ENCODE data around the gene FMNL3. TPM values are rescaled to one million over a fixed set of nuclear protein-coding genes. Genes with fewer than 3 reads are reported as not detected.

FMNL3 gene
- total and polyA plus RNA-seq, 2 of the 8 experiments (the other 6 are each of a cell fraction or from before 2014, with no cell fraction given), result 8.6 to 29.0 TPM

DNA sequence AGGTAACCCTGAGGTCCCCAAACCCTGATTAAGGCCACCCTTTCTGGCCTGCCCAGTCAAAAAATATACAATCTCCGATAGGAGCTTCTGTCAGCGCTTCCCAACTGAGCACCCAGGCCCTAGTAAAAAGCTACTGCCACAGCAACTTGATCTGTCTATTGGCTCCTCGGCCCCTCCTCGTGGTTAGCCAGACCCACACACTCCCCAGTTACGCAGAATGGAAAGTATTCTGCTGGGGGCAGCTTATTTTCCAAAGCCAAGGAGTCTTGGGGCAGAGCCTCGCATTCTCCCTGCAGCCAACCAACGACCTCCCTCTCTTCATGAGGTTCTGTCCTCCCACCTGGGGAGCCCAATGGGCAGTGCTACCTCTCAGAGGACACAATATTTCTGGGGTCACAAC is 32.1 kb downstream of the FMNL3 start:
- no peak overlapping the region for H3K9ac ChIP-seq (replicated peaks in 1 of 4; ENCODE audit: extremely low read depth in 1 of 4, low read depth in 3 of 4, low read length in 3 of 4)
- H4K8ac ChIP-seq (ENCODE audit: extremely low read depth, insufficient read depth, low read length), result no peak overlapping the region
- H2AFZ ChIP-seq (ENCODE audit: low read length), result no peak overlapping the region
- H2BK12ac ChIP-seq (ENCODE audit: low read depth, low read length), result no peak overlapping the region
- DNase-seq (ENCODE audit: low read depth in 1 of 2, low spot score in 2 of 2), result no peak
- H3K79me1 ChIP-seq (ENCODE audit: low read depth, low read length), result peaks cover 4% of the 10 kb centered on the region; the same call in 1 of the 2 replicates
- no peak overlapping the region; a peak in 1 of 4 replicates for H3K4me2 ChIP-seq (ENCODE audit: insufficient read depth in 1 of 2, low read depth in 2 of 2, low read length in 2 of 2)
- no peak overlapping the region for H4K91ac ChIP-seq (replicated peaks; ENCODE audit: insufficient read length, low read length)
- ChIA-PET CTCF (ENCODE audit: partially characterized antibody) (interaction anchor here (0.6 to 4.7 kb wide), 19 partner anchors 8 to 318 kb away, joined by 3 to 38 read pairs (median 7); no protein-coding TSS in a partner anchor), POLR2A (ENCODE audit: partially characterized antibody) (interaction anchor here (1.4 to 4.4 kb wide), 8 partner anchors 9 to 66 kb away, joined by 3 to 36 read pairs (median 16); partner anchors contain the start of gene TMBIM6)
- H3K14ac ChIP-seq (ENCODE audit: insufficient read length), result no peak overlapping the region
- H3K4ac ChIP-seq (replicated peaks; ENCODE audit: insufficient read length, low read depth, low read length), result no peak overlapping the region
- H2BK15ac ChIP-seq (ENCODE audit: low read length), result no peak overlapping the region
- H3K79me2 ChIP-seq (ENCODE audit: control insufficient read depth in 1 of 2, insufficient read depth in 2 of 2, low read length in 2 of 2), result peaks cover 0 to 31% of the 10 kb centered on the region in 2 experiments; a peak in 1 of 4 replicates
- no peak for FAIRE-seq
- no peaks in the 10 kb centered on the region for H3K27me3 ChIP-seq (replicated peaks in 1 of 4; ENCODE audit: control insufficient read depth in 3 of 4, extremely low read depth in 1 of 4, insufficient read depth in 3 of 4, low read length in 3 of 4)
- no peak overlapping the region for H3K23ac ChIP-seq (ENCODE audit: insufficient read length)
- no peak overlapping the region for H3K18ac ChIP-seq (ENCODE audit: extremely low read depth, low read length)
- H3K4me3 ChIP-seq (ENCODE audit: extremely low read depth in 1 of 4, insufficient read depth in 2 of 4, low read depth in 3 of 4, low read length in 4 of 4), result no peak overlapping the region
- no peak overlapping the region for H2BK5ac ChIP-seq (ENCODE audit: low read depth, low read length)
- no peak overlapping the region for H2BK20ac ChIP-seq (ENCODE audit: low read length)
- H4K20me1 ChIP-seq (replicated peaks in 1 of 2; ENCODE audit: control insufficient read depth in 1 of 2, insufficient read depth in 2 of 2, low read length in 2 of 2), result peaks cover 0 to 8% of the 10 kb centered on the region in 2 experiments
- H3K23me2 ChIP-seq (ENCODE audit: low read depth, low read length), result no peaks in the 10 kb centered on the region
- H3K56ac ChIP-seq (replicated peaks; ENCODE audit: insufficient read length, low read depth, low read length), result no peak overlapping the region
- no peaks in the 10 kb centered on the region for H3K36me3 ChIP-seq (ENCODE audit: control insufficient read depth in 2 of 4, insufficient read depth in 4 of 4, low read length in 3 of 4)
- peaks cover 3 to 7% (median 6%) of the 10 kb centered on the region in 4 experiments for H3K4me1 ChIP-seq (replicated peaks in 1 of 4; ENCODE audit: control insufficient read depth in 3 of 4, insufficient read depth in 4 of 4, low read length in 3 of 4)
- H3K27ac ChIP-seq (ENCODE audit: low read depth, low read length), result no peak overlapping the region
- H3K9me3 ChIP-seq (ENCODE audit: insufficient read depth in 2 of 2, low read depth in 1 of 2, low read length in 1 of 2), result no peaks in the 10 kb centered on the region
- no peak overlapping the region for H2AK5ac ChIP-seq (ENCODE audit: low read depth, low read length)
- WGBS, 2 experiments (ENCODE audit: extremely low coverage in 1 of 2, insufficient coverage in 1 of 2, insufficient read length in 1 of 2, insufficient replicate concordance in 2 of 2, low coverage in 1 of 2, low lambda C conversion rate in 2 of 2, missing lambda C conversion rate in 1 of 2), result 94% methylated on average over 7 of the region's 7 CpGs; no CpG with 5 or more reads in 1 of the 2 experiments
- no peak overlapping the region for H4K5ac ChIP-seq (ENCODE audit: insufficient read length, low read depth, low read length)
- no peak overlapping the region for H2BK120ac ChIP-seq (replicated peaks; ENCODE audit: low read depth, low read length)
- TF ChIP-seq POLR2AphosphoS5 (IDR thresholded peaks at IDR 0.05; ENCODE audit: low read depth, low read length) (no peak), BCL11A (IDR thresholded peaks at IDR 0.05; ENCODE audit: low read depth in 2 of 2, low read length in 2 of 2) (no peak), SIN3A (conservative IDR thresholded peaks at IDR 0.05 in 1 of 2, IDR thresholded peaks at IDR 0.05 in 1 of 2; ENCODE audit: low read depth in 1 of 2, low read length in 2 of 2) (no peak), ASH2L (IDR thresholded peaks at IDR 0.05; ENCODE audit: low read length) (no peak), ATF2 (IDR thresholded peaks at IDR 0.05; ENCODE audit: low read length) (no peak), SP2 (IDR thresholded peaks at IDR 0.05; ENCODE audit: low read length) (no peak), BRCA1 (IDR thresholded peaks at IDR 0.05; ENCODE audit: low read depth, low read length) (no peak), USF2 (IDR thresholded peaks at IDR 0.05; ENCODE audit: low read length) (no peak), SP1 (IDR thresholded peaks at IDR 0.05; ENCODE audit: low read depth, low read length) (no peak), POLR2A (IDR thresholded peaks at IDR 0.05; ENCODE audit: control extremely low read depth in 1 of 2, low read depth in 2 of 2, low read length in 2 of 2) (no peak), SUZ12 (IDR thresholded peaks at IDR 0.05; ENCODE audit: low read length) (no peak), CBX8 (IDR thresholded peaks at IDR 0.05; ENCODE audit: borderline replicate concordance, low read depth, low read length) (no peak)

Measured in H1 (cell line).